LNCAP (cell line): ENCODE measurements around the gene MYOCD.

Experiments
- CTCF ChIP-seq: fragments of 450-650 bp; IDR thresholded peaks from 2 replicates; pipeline ENCODE4 v1.5.1; 2017; ENCODE audit warnings: mild to moderate bottlenecking

MYOCD gene

DNA sequence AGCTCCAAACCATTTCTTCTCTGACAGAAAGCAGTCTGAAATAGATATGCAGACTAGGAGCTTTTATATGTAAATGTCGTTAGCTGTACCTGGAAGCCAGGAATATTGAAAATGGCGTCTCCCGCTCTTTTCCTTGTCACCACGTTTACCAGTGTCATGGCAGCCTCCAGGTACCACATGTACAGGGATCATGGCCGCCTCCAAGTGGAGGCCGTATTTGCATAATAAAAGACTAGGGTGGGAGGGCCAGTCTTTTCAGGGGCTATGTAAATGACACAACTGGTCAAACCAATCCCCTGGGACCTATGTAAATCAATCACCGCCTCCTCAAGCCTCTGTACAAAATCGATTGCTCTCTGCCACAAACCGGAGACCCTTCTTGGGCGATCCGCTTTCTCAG lies 54.3 kb downstream of the MYOCD start:
- no peak for TF ChIP-seq CTCF

GRCh38 chr17:12721581-12721980 lies 55.9 kb downstream of the MYOCD start:
- no peak for TF ChIP-seq CTCF

GRCh38 chr17:12722282-12722681 lies 56.6 kb downstream of the MYOCD start:
- TF ChIP-seq CTCF: no peak

GRCh38 chr17:12726131-12726530 lies 60.4 kb downstream of the MYOCD start:
- TF ChIP-seq CTCF: no peak

DNA sequence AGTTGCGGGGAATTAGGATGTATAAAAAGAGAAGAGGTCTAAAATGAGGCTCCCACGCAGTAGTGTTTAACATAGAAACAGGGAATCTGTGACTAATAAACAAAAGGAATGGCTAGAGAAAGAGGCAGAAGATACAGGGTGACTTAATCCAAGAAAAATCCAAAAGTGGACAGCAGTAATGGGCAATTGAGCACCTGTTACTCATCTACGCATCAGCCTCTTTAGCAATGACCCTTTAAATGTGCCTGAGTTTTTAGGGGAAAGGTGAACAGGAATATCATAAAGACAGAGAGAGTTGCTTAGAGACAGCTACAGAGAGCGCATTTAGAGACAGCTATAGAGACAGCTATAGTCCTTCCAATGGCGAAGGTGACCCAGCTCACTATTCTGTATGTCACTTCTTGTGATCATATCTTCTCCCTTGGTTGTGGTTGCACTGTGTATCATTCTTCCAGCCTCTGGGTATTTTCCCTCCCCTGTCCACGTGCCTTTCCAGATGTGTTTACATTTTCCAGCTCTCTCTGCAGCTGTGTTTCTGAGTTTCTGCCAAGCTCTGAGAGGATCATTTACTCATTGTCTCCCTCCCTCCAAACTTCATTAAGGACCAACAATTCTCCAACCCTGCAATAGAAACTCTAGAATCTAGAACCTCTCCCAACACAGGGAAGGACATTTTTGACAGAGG lies 61.5 kb downstream of the MYOCD start:
- TF ChIP-seq CTCF: no peak

GRCh38 chr17:12727881-12728280 lies 62.2 kb downstream of the MYOCD start:
- no peak for TF ChIP-seq CTCF

DNA sequence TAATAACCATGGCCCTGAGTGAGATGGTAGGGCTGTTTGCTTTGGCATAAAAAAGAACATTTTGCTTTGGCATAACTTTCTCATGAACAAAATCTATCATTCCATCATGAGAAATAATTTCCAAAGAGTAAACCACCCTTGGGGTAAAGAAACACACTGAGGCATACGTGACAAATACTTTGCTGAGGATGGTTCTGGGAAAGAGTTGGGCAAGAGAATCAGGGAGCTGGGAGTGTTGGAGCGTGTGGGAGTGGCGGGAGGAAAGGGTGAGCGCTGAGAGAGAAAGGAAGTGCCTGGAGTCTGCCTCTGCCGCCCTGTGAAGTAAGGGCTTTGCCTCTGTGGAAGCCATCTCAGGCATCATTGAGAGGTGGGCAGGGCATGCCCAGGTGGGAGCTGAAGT lies 63.4 kb downstream of the MYOCD start:
- no peak for TF ChIP-seq CTCF

- no peak for TF ChIP-seq CTCF
Observed at GRCh38 chr17:12730421-12730820, 64.7 kb downstream of the MYOCD start.
